Measurements from ENCODE around the gene LRRN2. TPM values are rescaled to one million over a fixed set of nuclear protein-coding genes. Genes with fewer than 3 reads are reported as not detected.

Gene LRRN2
- total RNA-seq, 1 experiment from 2014 or later: 4.6 TPM

DNA sequence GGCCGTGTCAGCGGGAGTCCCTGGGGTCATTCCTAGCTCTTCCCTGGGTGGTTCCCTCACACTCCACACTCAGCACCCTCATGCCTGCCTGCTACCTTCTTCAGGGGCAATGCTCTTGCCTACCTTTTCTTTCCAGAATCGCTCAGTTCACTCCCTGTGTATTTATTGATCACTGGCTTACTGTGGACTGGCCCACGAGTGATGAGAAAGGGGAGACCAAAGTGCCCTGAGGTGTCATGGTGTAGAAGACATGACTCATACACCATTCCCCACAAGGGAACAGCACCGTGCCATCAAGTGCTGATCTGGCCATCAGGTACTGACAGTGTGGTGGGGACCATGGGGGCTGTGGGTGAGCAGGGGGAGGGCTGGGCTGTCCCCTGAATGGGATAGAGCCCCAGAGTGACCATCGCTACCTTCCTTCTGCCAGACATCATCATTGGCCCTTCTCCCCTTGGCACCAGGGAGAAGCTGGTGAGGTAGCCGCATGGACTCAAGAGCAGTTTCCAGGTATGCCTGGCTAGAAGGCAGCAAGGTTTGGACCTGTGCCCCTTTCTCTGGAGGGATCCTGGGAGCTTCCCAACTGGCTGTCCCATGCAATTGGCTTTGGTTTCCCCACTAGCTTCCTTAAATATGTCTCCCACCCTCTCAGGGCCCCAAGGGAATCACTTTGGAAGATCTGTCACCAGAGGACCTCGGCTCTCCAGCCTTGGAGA, 17.2 kb upstream of the LRRN2 start:
- intact Hi-C loops (cut with micrococcal nuclease; ENCODE audit: unreplicated experiment): no loop called here
- Histone ChIP-seq H3K4me1 (replicated peaks; ENCODE audit: insufficient read depth) (no peaks in the 10 kb centered on the region), H3F3A (ENCODE audit: insufficient read depth, low read depth) (no peaks in the 10 kb centered on the region; the same call in 1 of the 2 replicates), H3K9me2 (ENCODE audit: insufficient read depth) (no peaks in the 10 kb centered on the region), H3K27ac (no peak overlapping the region), H2AFZ (no peak overlapping the region), H3K27me3 (ENCODE audit: insufficient read depth, low read depth) (no peaks in the 10 kb centered on the region), H3K9me3 (ENCODE audit: insufficient read depth, low read depth) (no peaks in the 10 kb centered on the region), H3K36me3 (ENCODE audit: low read depth) (no peaks in the 10 kb centered on the region), H3K79me2 (ENCODE audit: low read depth) (no peaks in the 10 kb centered on the region), H3K4me3 (no peak overlapping the region), H3K4me2 (no peak overlapping the region), H4K20me1 (ENCODE audit: insufficient read depth) (no peaks in the 10 kb centered on the region)
- no peak for DNase-seq
- POLR2A ChIA-PET (ENCODE audit: unreplicated experiment): no interaction called here
- BruUV-seq (replicated peaks): no TSS peak
- TF ChIP-seq, protein P1, sequence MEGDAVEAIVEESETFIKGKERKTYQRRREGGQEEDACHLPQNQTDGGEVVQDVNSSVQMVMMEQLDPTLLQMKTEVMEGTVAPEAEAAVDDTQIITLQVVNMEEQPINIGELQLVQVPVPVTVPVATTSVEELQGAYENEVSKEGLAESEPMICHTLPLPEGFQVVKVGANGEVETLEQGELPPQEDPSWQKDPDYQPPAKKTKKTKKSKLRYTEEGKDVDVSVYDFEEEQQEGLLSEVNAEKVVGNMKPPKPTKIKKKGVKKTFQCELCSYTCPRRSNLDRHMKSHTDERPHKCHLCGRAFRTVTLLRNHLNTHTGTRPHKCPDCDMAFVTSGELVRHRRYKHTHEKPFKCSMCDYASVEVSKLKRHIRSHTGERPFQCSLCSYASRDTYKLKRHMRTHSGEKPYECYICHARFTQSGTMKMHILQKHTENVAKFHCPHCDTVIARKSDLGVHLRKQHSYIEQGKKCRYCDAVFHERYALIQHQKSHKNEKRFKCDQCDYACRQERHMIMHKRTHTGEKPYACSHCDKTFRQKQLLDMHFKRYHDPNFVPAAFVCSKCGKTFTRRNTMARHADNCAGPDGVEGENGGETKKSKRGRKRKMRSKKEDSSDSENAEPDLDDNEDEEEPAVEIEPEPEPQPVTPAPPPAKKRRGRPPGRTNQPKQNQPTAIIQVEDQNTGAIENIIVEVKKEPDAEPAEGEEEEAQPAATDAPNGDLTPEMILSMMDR (conservative IDR thresholded peaks at IDR 0.05): no peak
- no peak for TF ChIP-seq EZH2 (IDR thresholded peaks at IDR 0.05; ENCODE audit: low read depth)
- CTCF ChIA-PET: no interaction called here

DNA sequence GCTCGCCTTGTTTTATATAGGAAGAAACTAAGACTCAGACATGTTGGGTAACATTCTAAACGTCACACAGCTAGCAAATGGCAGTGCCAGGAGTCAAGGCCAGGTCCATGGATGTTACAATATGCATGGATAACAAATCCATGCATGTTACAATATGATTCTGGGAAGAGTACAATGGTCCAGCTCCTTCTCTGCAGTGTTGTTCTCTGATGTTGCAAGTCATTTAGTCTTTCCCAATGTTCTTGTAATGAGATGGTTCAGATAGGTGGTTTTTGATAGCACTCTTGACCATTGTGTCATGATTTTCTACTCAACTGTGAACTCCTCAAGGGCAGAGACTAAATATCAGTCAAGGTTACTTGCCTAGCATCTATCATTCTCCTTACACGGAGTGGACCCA, 15.7 kb upstream of the LRRN2 start:
- Histone ChIP-seq H3K4me2 (no peak overlapping the region), H3K36me3 (ENCODE audit: low read depth) (no peaks in the 10 kb centered on the region), H2AFZ (no peak overlapping the region), H4K20me1 (ENCODE audit: insufficient read depth) (no peaks in the 10 kb centered on the region), H3K4me1 (replicated peaks; ENCODE audit: insufficient read depth) (no peaks in the 10 kb centered on the region), H3K9me2 (ENCODE audit: insufficient read depth) (no peaks in the 10 kb centered on the region), H3K79me2 (ENCODE audit: low read depth) (no peaks in the 10 kb centered on the region), H3F3A (ENCODE audit: insufficient read depth, low read depth) (no peaks in the 10 kb centered on the region), H3K9me3 (ENCODE audit: insufficient read depth, low read depth) (no peaks in the 10 kb centered on the region), H3K27me3 (ENCODE audit: insufficient read depth, low read depth) (no peaks in the 10 kb centered on the region), H3K4me3 (no peak overlapping the region), H3K27ac (no peak overlapping the region)
- ChIA-PET CTCF (no interaction called here), POLR2A (ENCODE audit: unreplicated experiment) (no interaction called here)
- DNase-seq: no peak
- TF ChIP-seq, protein P1 (conservative IDR thresholded peaks at IDR 0.05): no peak
- no peak for TF ChIP-seq EZH2 (IDR thresholded peaks at IDR 0.05; ENCODE audit: low read depth)
- no TSS peak for BruUV-seq (replicated peaks)
- intact Hi-C loops (cut with micrococcal nuclease; ENCODE audit: unreplicated experiment): no loop called here

DNA sequence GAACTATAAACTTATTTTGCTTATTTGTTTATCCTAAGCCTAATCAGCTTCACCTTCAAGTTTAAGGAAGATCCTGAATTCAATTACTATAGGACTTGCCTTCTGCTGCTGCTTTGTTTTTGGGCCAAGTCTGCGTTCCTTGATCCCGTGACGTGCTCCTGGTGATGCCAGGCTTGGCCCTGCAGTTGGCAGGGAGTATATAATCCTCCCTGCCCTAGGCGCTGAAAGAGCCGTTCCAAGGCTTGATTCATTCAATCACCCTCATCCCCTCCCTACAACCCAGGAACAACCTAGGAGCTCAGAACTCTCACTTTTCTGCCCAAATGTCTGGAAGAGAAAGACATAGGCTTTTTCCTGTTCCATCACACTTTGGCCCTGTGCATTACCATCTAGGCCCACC, 12.4 kb upstream of the LRRN2 start:
- no peaks in the 10 kb centered on the region for H3K9me3 ChIP-seq (ENCODE audit: insufficient read depth, low read depth)
- intact Hi-C loops (cut with micrococcal nuclease; ENCODE audit: unreplicated experiment): no loop called here
- CTCF ChIA-PET: no interaction called here
- no peak for TF ChIP-seq EZH2 (IDR thresholded peaks at IDR 0.05; ENCODE audit: low read depth)
- TF ChIP-seq, protein P1 (conservative IDR thresholded peaks at IDR 0.05): no peak
- POLR2A ChIA-PET (ENCODE audit: unreplicated experiment): no interaction called here
- no peaks in the 10 kb centered on the region for H3K9me2 ChIP-seq (ENCODE audit: insufficient read depth)
- no peaks in the 10 kb centered on the region for H3K4me1 ChIP-seq (replicated peaks; ENCODE audit: insufficient read depth)
- no peak overlapping the region for H2AFZ ChIP-seq
- no TSS peak for BruUV-seq (replicated peaks)
- H3K4me3 ChIP-seq: no peak overlapping the region
- H4K20me1 ChIP-seq (ENCODE audit: insufficient read depth): no peaks in the 10 kb centered on the region
- H3K27ac ChIP-seq: no peak overlapping the region
- no peaks in the 10 kb centered on the region for H3K36me3 ChIP-seq (ENCODE audit: low read depth)
- no peaks in the 10 kb centered on the region for H3K79me2 ChIP-seq (ENCODE audit: low read depth)
- H3K4me2 ChIP-seq: no peak overlapping the region
- DNase-seq: no peak
- H3F3A ChIP-seq (ENCODE audit: insufficient read depth, low read depth): no peaks in the 10 kb centered on the region
- no peaks in the 10 kb centered on the region for H3K27me3 ChIP-seq (ENCODE audit: insufficient read depth, low read depth)

Data from PC-9 (cell line).